GM19035 (cell line): ENCODE measurements around the gene NFYA.

Experiments used
- ATAC-seq: cut with Tn5 transposase; IDR thresholded peaks from one replicate; pipeline ENCODE4 v1.9.1; 2021; ENCODE audit not compliant: unreplicated experiment

Gene NFYA

DNA sequence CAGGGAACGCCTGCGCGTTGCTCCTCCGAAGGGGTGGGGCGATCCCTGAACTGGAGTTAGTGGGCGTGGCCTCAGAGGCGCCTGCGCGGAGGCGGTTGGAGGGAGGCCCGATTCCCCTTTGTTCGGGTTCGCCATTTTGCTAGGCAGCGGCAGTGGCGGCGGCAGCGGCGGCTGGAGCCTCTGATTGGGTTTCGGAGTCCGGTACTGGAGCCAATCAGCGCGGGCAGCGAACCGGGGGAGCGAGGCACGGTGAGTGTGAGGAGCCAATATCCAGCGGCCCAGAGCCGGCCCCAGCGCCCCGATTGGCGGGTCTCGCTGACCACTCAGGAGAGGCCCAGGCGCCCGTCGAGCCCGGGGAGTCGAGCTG lies at the start of gene NFYA:
TSS of gene NFYA (plus strand) at position 139 of the 367 bp plus-strand sequence. CDS start 6,116 bp downstream, outside the sequence.
- ATAC-seq, result peak; percentile 63

DNA sequence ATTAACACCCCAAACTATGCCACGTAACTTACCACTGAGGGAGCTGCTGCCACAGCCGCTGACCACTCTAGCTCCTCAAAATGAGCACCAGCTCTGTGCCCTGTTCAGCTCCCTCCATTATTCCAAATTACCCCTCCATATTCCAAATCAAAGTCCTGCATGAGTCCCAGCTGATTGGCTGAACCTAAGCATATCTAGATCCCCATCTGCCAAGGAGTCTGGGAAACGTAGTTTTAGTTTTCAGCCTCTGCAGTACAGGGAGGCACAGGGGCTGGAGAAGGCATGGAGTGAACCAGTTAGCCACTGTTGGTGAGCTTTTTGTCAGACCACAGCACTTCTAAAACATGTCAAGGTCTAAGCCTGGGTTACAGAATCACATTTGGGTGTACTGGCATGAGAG lies 49.7 kb upstream of the NFYA start:
- ATAC-seq, result no peak

DNA sequence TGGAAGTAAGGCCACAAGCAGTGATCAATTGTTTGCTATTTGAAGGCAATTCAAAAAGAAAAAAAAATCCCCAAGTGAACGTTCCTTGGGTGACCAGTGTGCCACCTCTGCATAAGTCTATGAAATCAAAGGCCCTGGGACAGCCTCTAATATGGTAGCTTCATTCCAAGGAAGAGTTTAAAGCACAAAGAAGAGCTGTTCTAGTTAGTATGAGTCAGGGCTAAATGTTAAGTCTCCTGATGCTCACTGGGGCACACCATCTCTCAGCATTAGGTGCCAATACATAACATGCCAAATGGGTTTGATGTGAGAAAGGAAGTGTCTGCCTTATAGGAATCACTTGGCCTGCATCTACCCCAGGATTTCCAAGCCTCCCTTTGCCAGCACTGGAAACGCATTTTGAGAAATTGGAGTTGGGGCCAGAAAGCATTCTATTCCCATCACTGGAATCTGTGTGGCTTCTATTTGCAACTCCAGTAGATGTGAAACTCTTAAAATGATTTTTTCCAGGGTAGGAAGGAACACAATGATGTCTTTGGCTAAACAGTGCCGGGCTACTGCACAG lies 46.7 kb upstream of the NFYA start:
- ATAC-seq, result no peak

DNA sequence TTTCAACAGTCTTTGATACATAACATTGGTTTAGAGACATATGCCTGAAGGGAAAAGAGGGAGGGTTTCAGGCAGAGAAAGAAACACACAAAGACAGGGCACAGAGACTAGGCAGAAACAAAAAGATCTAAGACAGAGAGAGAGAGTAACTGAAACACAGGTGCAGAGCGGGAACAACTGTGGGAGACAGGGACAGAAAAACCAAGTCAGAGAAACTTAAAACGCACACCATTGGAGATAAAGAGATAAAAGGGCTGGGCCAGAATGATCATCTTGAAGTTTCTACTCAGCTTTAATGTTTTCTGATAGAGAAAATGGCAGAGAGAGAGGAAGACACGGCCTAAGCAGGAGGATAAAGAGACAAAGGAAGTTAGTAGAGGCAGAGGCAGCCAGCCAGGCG lies 45.5 kb upstream of the NFYA start:
- no peak for ATAC-seq

DNA sequence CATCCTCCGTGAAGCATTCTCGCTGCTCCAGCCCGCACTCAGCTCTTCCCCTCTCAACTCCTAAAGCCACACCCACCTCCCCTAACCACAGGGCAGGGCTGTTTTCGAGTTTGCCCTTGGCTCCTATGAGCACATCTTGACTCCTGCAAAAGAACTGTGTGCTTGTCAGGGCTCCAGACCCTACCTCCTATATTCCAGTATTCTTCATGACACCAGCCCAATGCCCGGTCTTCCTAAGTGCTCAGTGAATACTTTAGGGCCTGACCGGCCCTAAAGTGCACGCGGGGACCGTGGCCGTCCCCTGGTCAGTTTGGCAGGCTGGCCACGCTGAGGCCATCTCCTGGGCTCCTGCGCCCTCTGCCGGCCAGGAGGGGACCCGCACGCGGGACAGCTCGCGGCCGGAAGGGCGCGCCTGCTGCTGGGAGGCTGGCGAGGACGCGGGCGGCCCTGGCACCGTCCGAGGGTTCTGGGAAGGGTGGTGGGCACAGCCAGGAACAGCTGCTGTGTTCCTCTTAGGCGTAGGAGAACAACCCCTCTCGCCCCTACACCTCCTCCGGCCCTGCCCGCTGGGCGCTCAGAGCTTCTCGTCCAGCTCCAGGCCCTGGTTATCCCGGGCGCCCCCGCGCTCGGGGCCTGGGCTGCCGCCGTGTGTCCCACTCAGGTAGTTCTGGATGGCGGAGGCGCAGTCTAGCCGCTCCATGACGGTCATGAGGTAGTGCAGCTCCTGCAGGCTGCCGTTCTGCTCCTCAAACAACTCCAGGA lies 44.8 kb upstream of the NFYA start:
- ATAC-seq, result peak; percentile 92

DNA sequence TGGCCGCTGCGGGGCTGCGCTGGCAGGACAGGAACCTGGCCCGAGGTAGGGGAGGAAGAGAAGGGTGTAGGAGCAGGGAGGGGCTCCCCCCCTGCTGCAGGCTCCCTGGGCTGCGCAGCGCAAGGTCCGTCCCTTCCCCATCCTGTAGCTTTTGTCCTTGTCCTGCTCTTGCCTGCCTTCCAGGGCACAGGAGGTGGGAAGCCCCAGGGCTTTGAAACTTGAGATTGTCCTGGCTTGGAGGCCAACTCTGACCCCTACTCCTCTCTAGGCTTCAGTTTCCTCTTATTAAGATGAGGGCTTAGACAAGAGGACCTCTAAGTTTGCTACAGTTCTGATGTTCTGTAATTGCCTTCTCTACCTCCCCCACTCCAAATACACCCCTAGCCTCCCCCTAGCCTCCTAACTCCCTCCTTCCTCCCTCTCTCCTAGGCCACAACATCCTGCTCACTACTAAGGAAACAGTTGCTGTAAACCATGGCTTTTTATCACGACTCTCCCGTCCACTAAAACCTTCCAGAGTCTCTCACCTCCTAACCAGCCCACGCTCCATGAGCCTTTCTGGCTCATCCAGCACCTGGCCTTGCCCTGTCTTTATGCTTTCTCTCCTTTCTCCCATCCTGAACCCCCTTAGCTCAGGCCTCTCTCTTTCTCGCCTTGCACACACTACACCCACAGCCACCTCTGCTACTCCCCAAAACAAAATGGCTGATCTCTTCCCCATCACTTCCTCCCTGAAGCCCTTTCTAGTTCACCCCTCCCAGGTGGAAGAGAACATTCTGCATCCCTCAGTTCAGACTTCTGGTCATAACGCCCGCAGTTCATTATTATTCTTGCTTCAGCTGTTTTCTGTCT lies 44.0 kb upstream of the NFYA start:
- ATAC-seq, result peak; percentile 19

DNA sequence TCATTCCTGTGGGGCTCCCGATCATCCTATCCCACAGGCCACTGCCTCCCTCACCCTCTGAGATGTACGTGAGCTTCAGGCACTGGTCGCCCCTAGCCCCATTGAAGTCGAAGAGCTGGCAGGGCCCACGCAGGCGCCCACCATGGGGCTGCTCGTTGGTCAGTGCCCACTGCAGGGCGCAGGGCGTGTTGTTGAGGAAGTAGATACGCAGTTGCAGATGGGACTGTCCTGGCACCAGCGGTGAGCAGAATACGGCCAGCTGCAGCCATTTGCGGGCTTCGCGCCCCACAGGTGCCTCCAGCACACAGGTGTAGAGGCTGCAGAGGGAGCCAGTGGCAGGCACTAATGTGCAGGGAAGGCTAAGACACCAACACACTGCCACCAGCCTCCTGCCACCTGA lies 39.9 kb upstream of the NFYA start:
- ATAC-seq, result no peak

DNA sequence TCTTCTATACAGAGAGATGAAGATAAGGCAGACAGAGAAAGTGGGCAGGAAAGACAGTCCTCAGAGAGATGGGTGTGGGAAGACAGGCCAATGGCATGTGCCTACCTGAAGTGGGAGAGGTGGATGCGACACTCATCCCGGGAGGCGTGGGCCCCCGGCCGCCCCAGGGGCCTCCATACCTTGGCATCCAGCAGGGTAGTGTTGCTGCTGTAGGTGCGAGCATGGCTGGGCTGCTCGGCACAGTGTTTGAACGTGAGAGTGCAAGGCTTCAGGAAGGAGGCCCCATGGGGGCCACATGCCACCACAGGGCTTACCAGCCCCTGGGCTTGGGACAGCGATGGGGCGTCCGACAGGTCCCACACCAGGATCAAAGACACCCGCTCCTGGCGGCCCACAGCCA lies 39.0 kb upstream of the NFYA start:
- no peak for ATAC-seq

DNA sequence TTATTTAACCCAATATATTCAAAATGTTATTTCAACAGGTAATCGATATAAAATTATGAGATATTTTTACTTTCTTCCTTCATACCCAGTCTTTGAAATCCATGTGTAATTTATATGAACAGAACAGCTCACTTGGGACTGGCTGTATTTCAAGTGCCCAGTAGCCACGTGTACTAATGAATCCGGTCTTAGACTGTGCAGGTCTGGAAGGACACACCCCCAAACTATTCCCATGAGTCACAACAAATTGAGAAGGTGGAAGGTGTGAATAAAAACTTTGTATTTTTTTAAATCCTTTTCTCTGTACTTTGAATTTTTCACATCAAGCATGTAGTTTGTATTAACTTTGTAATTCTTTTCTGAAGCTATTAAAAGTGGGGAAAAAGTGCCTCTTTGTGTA lies 36.6 kb upstream of the NFYA start:
- ATAC-seq, result no peak

DNA sequence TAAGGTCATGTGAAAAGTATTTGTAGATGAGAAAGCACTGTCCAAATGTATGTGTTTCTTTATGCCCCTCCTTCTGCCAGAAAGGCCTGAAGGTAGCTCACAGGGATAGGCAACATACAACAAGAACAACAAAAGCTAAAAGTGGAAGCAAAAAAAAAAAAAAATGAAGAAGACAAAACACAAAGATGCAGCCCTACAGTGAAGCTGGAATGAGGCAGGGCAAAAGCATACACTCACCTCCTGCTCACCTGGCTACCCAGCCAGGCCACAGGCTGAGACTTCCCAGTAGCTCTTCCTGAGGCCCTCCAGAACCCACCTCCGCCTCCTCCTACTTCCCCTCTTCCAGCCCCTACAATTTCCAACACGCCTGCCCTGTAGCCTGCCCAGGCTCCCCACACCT lies 36.2 kb upstream of the NFYA start:
- ATAC-seq, result no peak

DNA sequence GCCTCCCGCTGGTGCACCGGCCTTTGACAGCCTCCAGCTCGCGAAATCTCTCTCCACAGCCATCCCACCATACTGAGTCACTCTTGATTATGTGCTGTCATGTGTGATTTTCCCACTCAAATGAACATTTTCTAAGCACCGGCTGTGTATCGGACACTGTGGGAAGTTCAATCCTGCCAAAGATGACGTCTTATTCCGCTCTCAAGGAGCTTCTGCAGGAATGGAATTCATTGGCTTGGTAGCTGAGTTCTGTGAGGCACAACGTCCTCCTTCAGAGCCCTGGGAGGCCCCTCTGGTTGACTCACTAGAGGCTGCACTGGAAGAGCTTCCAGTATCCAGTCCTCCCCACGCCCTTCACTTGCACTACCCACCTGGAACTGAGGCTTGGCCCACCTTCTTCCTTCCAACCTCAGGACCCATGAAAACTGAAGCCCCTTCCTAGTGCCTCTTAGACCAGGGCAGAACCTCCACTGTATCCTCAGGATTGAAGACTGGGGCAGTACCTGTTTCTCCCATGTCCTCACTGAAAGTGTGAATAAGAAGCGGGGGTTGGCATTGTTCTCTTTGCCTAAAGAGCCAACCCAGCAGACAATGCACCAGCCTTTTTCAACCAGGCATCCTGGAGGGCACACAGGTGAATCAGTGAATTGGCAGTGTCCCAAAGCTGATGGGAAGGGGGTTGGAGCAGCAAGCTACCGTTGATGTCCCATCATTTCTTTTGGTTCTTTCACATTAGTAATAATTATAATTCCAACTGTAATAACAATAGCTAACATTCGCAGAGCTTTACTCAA lies 35.5 kb upstream of the NFYA start:
- ATAC-seq, result no peak

DNA sequence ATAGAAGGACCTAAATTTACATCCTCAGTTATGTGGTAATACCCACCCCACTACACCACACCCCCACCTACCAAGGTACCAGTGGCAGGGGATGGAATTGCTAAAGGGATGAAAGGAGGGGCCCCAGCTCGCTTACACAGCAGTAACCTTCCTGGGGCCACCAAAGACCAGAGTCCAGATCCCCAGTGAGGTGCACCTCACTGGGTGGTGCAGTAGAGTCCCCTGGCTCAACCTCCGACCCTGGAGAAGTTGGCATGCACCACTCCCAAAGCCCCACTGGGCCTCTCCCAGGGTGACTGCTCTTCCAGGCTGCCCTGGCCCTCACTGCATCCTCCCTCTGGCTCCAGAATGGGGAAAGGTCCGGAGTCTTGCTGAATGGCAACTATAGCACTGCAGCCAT lies 34.6 kb upstream of the NFYA start:
- ATAC-seq, result no peak

DNA sequence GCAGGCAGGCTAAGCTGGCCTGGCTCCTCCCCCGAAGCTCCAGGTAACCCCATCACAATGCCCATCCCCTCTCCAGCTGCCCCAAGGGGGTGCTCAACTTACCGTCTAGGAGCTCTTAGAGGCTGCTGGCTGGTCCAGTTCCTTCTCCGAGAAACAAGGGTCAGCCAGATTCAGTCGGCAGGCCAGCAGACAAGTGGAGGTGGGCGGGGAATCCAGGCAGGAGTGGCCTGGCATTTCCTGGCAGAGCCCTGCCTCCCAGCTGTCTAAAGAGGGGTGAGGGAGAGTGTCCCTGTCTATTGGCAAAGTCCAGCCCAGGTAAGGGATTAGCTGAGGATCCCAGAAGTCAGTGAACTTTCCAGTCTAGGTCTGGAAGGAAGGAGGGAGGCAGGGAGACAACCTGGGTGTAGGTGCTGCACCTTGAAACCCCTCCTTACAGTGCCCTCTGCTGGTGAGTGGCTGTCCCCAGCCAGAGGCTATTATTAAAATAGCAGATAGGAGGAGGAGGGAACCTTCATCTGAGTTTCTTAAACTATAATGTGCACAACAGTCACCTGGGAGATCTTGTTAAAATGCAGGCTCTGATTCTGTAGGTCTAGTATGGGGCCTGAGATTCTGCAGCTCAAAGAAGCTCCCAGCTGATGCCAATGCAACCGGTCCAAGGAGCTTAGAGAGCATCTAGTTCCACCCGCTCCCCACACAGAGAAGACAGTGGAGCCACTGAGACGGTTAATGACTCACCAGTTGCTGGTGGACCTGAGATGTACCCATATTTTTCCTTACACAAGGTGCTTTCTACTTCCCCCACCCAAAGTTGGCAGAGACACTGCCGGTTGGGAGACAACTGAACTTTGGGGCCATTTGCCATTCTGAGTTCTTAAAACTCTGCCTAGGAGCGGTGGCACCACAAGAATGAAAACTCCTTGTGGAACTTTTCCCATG lies 33.4 kb upstream of the NFYA start, which contains the start of gene UNC5CL:
TSS of gene UNC5CL (minus strand) at position 162 of the 939 bp plus-strand sequence. CDS start 4,147 bp downstream, outside the sequence.
- ATAC-seq, result no peak

DNA sequence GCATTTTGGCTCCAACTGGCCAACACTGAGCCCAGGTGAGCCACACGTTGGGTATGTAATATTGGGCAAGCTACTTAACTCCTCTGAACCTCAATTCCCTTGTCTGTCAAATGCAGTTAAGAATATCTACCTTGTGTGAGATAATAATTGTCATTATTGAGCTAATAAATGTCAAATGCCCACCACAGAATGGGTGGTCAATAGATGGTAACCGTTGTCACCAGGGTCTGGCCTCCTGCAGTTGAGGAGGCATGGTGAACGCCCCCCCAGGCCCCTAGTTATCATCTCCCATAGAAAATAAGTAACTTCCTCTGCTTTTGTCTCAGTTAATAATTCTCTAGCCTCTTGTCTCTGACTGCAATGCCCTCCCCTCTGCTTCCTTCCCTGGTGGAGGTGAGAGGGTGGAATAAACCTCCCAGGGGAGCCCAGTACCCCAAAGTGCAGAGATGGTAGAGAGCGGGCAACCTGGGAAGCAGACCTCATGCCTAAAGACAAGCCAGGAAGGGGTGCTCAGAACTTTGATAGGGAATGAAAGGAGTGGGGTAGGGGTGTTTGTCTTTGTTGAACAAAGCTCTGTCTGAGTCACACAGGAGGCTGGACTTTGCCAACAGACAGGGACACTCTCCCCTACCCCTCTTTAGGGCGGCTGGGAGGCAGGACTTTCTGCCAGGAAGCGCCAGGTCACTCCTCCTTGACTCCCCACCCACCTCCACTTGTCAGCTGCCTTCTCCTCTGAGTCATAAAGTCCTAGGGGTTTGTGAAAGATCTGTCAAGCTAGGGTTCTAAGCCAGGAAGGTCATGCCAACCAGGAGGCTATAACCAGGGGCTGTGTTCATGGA lies 32.5 kb upstream of the NFYA start:
- no peak for ATAC-seq

DNA sequence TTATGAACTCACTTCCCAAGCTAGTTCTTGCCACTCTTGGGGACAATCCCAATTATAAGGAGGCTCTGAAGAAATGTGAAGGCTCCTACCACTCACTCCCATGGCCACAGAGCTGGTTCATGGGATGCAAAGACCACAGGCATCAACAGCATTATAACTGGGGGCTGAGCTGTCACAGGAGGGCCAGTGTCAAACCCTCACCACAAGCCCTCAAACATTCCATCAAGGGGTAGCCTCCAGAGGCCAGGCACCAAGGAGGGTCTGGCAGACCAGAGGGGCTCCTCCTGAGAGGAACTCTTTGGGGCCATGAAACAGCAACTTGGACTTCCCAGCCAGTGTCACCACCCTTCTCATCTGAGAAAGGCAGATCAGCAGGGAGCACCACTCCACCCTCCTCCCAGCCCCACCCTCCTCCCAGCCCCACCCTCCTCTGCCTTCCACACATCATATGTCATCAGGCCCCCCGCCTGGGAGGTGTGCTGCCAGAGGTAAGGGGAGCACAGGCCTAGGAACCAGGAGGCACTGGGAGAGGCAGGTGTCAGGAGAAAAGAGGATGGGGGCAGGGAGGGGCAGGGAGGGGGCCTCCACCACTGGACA lies 31.7 kb upstream of the NFYA start:
- no peak for ATAC-seq

DNA sequence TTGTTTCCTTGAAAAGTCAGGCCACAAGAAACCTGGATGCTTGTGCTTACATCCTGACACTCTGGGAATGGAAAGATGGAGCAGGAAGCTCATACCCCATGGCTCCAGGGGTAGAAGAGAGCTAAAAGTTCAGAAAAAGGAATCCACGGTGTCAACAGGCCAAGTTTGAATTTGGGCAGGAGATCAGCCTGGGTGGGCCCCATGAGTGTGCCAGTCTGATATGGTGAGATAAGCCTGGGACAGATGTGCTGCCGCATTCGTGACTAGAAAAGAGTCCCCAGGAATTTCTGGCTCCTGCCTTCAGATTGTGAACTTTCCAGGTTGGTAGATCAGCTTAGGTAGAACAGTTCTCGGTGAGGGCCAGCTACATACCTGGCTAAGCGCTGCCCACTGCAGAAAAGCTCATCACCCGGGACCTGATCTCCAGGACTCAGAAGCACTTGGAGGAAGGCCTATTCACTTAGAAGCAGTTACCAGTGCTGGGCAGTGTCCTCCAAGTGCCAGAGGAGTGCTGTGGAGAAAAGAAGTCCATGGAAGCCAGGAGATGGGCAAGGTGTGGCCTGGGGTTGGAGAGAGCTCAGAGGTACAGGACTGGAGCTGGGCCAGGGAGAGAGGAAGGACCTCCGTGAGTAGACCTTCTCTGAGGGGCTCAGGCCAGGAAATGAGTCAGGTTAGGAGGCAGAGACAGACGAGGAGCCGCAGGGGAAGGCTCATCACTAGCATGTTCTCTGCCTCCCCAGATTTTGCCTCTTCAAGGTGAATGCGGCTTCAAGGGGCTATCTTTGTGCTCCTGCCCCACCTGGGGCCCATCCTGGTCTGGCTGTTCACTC lies 30.3 kb upstream of the NFYA start, which contains the start of gene TSPO2:
TSS of gene TSPO2 (plus strand) at position 242 of the 830 bp plus-strand sequence. CDS start at position 761, 519 bp downstream.
- ATAC-seq, result no peak

DNA sequence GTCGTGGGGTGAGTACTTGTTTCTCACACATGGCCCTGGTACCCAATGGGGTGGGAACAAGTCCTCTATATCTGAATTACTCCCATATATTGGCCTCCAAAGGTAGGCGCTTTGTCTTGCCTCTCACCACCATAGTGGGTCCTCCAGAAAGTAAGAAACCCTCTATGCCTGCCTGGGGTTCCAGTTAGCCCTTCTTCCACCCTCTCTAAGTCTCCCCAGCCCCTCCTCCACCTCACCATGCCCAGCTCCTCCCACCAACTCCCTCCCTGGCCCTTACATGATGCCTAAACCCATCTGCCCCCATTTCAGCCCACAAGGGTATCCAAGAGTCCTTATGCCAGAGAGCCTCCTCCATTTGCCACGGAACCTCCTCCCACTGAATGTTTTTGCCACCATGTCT lies 29.6 kb upstream of the NFYA start:
- no peak for ATAC-seq

DNA sequence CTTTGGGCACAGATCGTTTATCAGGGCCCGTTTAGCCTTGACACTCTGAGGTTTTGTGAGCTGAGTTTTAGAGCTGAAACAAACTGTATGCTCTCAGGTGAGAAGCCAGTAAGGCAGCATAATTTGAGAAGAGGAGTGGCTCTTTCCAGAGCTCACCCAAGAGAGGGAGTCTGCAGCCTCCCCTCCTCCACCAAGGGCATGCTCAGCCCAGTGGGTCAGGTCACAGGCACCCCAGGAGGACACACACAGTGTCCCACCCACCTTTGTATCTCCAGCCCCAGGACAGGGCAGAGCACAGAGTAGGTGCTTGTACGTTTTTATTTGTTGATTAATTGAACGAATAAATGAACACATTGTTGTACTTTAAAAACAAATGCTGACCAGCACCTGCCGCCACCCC lies 27.1 kb upstream of the NFYA start:
- ATAC-seq, result no peak
